ENCODE measurements around the gene RBM38. TPM values are rescaled to one million over a fixed set of nuclear protein-coding genes. Genes with fewer than 3 reads are reported as not detected.

RBM38 gene
- total and polyA plus RNA-seq, 2 of the 4 experiments (the other 2 are of a cell fraction) = 5.2 to 11.9 TPM

DNA sequence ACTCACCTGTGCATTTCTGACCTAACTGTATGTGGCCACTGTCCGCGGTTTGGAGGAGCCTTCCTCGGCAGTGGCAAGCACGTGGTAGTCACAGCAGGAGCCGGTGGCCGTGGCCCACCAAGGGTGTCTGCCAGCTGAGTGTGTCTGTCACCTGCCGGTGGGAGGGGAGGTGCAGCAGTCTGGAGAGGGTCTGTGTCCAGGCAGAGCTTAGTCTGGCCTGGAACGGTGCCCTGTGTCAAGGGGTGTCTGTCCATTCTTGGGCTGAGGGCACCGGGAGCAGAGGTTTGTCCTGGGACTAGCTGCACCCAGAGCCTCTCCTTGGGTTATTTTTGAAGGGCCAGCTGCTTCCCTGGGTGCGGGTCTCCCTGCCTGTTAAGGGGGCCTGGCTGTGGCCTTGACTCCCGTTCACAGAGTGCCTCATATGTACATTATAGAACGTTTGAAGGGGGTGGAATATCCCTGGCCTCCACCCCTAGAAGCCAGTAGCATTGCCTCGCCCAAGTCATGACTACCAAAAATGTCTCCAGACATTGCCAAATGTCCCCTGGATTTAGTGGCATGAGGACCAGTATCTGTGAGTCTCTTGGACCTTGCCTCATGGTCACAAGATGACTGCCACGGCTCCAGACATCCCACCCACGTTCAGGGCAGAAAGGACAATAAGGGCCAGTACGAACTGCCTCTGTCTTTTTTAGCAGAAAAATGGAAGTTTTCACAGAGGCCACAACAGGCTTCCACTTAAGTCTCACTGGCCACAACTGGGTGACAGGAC is 5.2 kb downstream of the RBM38 start:
- POLR2A ChIA-PET (ENCODE audit: unreplicated experiment) = no interaction called here
- Histone ChIP-seq H3K36me3 (ENCODE audit: control insufficient read depth, insufficient read depth, low read length) (peaks cover 29% of the 10 kb centered on the region), H3K79me1 (ENCODE audit: low read depth in 1 of 2, low read length in 2 of 2) (peaks cover 3 to 18% of the 10 kb centered on the region in 2 experiments; a peak in 2 of 4 replicates), H3K23ac (ENCODE audit: low read depth, low read length) (no peak overlapping the region), H3K56ac (ENCODE audit: extremely low read depth, insufficient read depth, low read length) (no peak overlapping the region), H3K4me1 (ENCODE audit: control insufficient read depth, insufficient read depth, low read length) (peaks cover 12% of the 10 kb centered on the region), H2BK120ac (ENCODE audit: low read depth, low read length) (no peak overlapping the region), H2BK20ac (ENCODE audit: low read depth, low read length) (no peak overlapping the region), H3K4me3 (ENCODE audit: insufficient read depth, low read depth, low read length) (no peak overlapping the region), H3K9me3 (ENCODE audit: control insufficient read depth, insufficient read depth, low read length) (no peaks in the 10 kb centered on the region), H2BK15ac (ENCODE audit: low read depth, low read length) (no peak overlapping the region), H4K91ac (ENCODE audit: insufficient read depth, low read depth, low read length) (no peak overlapping the region), H3K9ac (ENCODE audit: low read depth, low read length) (no peak overlapping the region), H3K4ac (ENCODE audit: low read depth, low read length) (no peak overlapping the region), H2AK5ac (ENCODE audit: low read depth, low read length) (no peak overlapping the region), H3K4me2 (ENCODE audit: low read depth, low read length) (no peak overlapping the region), H4K5ac (ENCODE audit: low read depth, low read length) (no peak overlapping the region), H3K27me3 (ENCODE audit: control insufficient read depth, insufficient read depth, low read length) (no peaks in the 10 kb centered on the region), H2AK9ac (replicated peaks; ENCODE audit: low read depth, low read length, poor library complexity) (peak overlapping the region; percentile 55), H4K8ac (ENCODE audit: low read depth in 2 of 2, low read length in 2 of 2) (no peak overlapping the region), H2BK5ac (ENCODE audit: low read depth, low read length, poor library complexity, severe bottlenecking) (no peak overlapping the region), H3K14ac (replicated peaks; ENCODE audit: low read depth, low read length) (no peak overlapping the region), H3K9me1 (ENCODE audit: insufficient read depth, low read length) (no peaks in the 10 kb centered on the region), H3K27ac (ENCODE audit: insufficient read depth, low read length) (no peak overlapping the region), H4K20me1 (ENCODE audit: insufficient read depth, low read length) (no peaks in the 10 kb centered on the region; the same call in 1 of the 2 replicates), H2AFZ (replicated peaks; ENCODE audit: low read length, poor library complexity) (no peak overlapping the region), H3K18ac (ENCODE audit: low read depth, low read length) (no peak overlapping the region)
- in situ Hi-C loops (cut with MboI; ENCODE audit: low sequenced_read_pairs) (loop anchor here (25.0 kb wide), 1 partner anchor 1641 kb away; the partner anchor contains the start of genes ATP5F1E and PRELID3B), dilution Hi-C loops (cut with HindIII; ENCODE audit: low sequenced_read_pairs, unreplicated experiment) (no loop called here), intact Hi-C loops (cut with micrococcal nuclease) (no loop called here)
- DNase-seq (no peak), ATAC-seq (ENCODE audit: low read depth) (no peak)
- no TSS peak for BruUV-seq (replicated peaks)
- TF ChIP-seq MXI1 (IDR thresholded peaks at IDR 0.05; ENCODE audit: borderline replicate concordance, low read depth, low read length) (no peak), CTCF (conservative IDR thresholded peaks at IDR 0.05; ENCODE audit: low read depth, low read length) (no peak), CHD1 (IDR thresholded peaks at IDR 0.05; ENCODE audit: low read depth, low read length) (no peak), RAD21 (IDR thresholded peaks at IDR 0.05; ENCODE audit: low read length) (no peak), MAFK (IDR thresholded peaks at IDR 0.05; ENCODE audit: low read depth, low read length) (no peak), RFX5 (IDR thresholded peaks at IDR 0.05; ENCODE audit: low read depth, low read length) (no peak), NFE2L2 (IDR thresholded peaks at IDR 0.05; ENCODE audit: low read depth, low read length) (no peak), ELK1 (IDR thresholded peaks at IDR 0.05; ENCODE audit: borderline replicate concordance, low read depth, low read length) (no peak), POLR2A (IDR thresholded peaks at IDR 0.05; ENCODE audit: low read depth, low read length) (no peak), RCOR1 (IDR thresholded peaks at IDR 0.05; ENCODE audit: insufficient replicate concordance, low read length) (no peak), BHLHE40 (IDR thresholded peaks at IDR 0.05; ENCODE audit: low read depth, low read length) (no peak), USF2 (IDR thresholded peaks at IDR 0.05; ENCODE audit: low read depth, low read length) (no peak), FOS (IDR thresholded peaks at IDR 0.05; ENCODE audit: low read depth, low read length) (no peak), SMC3 (IDR thresholded peaks at IDR 0.05; ENCODE audit: low read depth, low read length) (no peak)
- WGBS, 2 experiments (ENCODE audit: extremely low coverage in 2 of 2, insufficient read length in 1 of 2) = no CpG with 5 or more reads among the region's 16 CpGs
- CTCF ChIA-PET = no interaction called here

All from IMR-90 (cell line).